Breast epithelium (tissue), 4 donors: ENCODE data around the gene CREB3L2. TPM values are rescaled to one million over a fixed set of nuclear protein-coding genes. Genes with fewer than 3 reads are reported as not detected.
"Not testable (repeated sequence)": the region's sequence is repeated elsewhere in the genome, so short reads cannot be mapped to it uniquely, and the experiment has no call there.

Experiments
- DNase-seq, 2 donors: peaks; one replicate each; pipeline ENCODE4 v3.0.0-alpha.2; 2019; ENCODE audit warnings: low spot score in 2 of 2
- H3K27ac ChIP-seq, 2 donors: fragments of 200-600 bp; sonication (generic) in 1 of 2; one replicate each; pipeline ENCODE4 v1.5.1; 2016 to 2019; ENCODE audit warnings: mild to moderate bottlenecking in 1 of 2
- H3K27me3 ChIP-seq, 2 donors: fragments of 200-600 bp; sonication (generic) in 1 of 2; one replicate each; pipeline versions ENCODE4 v1.5.1 to v1.6.0; 2017 to 2019; ENCODE audit warnings: control low read depth in 1 of 2, mild to moderate bottlenecking in 1 of 2
- H3K36me3 ChIP-seq: fragments of 200-600 bp; one replicate; pipeline ENCODE4 v1.5.1; 2019
- H3K4me1 ChIP-seq, 2 donors: fragments of 200-600 bp; sonication (generic); one replicate each; pipeline ENCODE4 v1.5.1; 2016 to 2019; ENCODE audit warnings: control low read depth in 1 of 2
- H3K4me3 ChIP-seq, 3 donors: fragments of 200-600 bp; sonication (generic); 1 replicate in 2 of 3; 2 replicates in 1 of 3; pipeline ENCODE4 v1.5.1; 2016 to 2019; ENCODE audit warnings: mild to moderate bottlenecking in 3 of 3, moderate library complexity in 2 of 3
- H3K9me3 ChIP-seq, 2 donors: fragments of 200-600 bp; sonication (generic) in 1 of 2; one replicate each; pipeline ENCODE4 v1.5.1; 2016 to 2019; ENCODE audit warnings: control low read depth in 1 of 2
- POLR2A ChIP-seq: fragments of 450-650 bp; IDR thresholded peaks from one replicate; pipeline ENCODE4 v1.6.1; 2016; ENCODE audit warnings: antibody characterized with exemption, mild to moderate bottlenecking, moderate library complexity
- POLR2AphosphoS5 ChIP-seq, 3 donors: sonication (generic); formaldehyde crosslinking; IDR thresholded peaks; one replicate each; pipeline ENCODE4 v1.6.1; 2017; ENCODE audit warnings: antibody characterized with exemption in 3 of 3
- intact Hi-C: fragments of 100-400 bp; cut with DNase I; formaldehyde crosslinking; loops from one replicate; pipeline ENCODE4 v1.15.1; 2023; ENCODE audit warnings: low total_unique reads
- total RNA-seq, 3 donors: library from RNA; depleted of rRNA; stranded (reverse); fragments of >200 nt; gene quantifications; one replicate each; pipeline ENCODE4 v1.1.0, GENCODE V29; 2016
- TF ChIP-seq, protein P1 (sequence below), 3 donors: fragments of 450-650 bp; IDR thresholded peaks; one replicate each; pipeline ENCODE4 v1.5.1; 2016 to 2017; ENCODE audit warnings: antibody characterized with exemption in 3 of 3, mild to moderate bottlenecking in 3 of 3, moderate library complexity in 3 of 3

CREB3L2 gene
- total RNA-seq, 3 donors from 2014 or later = 23.0 to 46.5 (median 40.5) TPM

GRCh38 chr7:137969828-137970227 lies 32.1 kb downstream of the CREB3L2 start:
- no peak for DNase-seq
- Histone ChIP-seq H3K36me3 (no peaks in the 10 kb centered on the region), H3K4me3 (peak overlapping the region in 1 of 3 donors; percentile 3), H3K27me3 (no peaks in the 10 kb centered on the region), H3K4me1 (peaks cover 12 to 34% of the 10 kb centered on the region in 2 donors), H3K9me3 (no peaks in the 10 kb centered on the region), H3K27ac (peak overlapping the region; percentile 77 to 84)
- intact Hi-C loops = no loop called here
- TF ChIP-seq, protein P1, sequence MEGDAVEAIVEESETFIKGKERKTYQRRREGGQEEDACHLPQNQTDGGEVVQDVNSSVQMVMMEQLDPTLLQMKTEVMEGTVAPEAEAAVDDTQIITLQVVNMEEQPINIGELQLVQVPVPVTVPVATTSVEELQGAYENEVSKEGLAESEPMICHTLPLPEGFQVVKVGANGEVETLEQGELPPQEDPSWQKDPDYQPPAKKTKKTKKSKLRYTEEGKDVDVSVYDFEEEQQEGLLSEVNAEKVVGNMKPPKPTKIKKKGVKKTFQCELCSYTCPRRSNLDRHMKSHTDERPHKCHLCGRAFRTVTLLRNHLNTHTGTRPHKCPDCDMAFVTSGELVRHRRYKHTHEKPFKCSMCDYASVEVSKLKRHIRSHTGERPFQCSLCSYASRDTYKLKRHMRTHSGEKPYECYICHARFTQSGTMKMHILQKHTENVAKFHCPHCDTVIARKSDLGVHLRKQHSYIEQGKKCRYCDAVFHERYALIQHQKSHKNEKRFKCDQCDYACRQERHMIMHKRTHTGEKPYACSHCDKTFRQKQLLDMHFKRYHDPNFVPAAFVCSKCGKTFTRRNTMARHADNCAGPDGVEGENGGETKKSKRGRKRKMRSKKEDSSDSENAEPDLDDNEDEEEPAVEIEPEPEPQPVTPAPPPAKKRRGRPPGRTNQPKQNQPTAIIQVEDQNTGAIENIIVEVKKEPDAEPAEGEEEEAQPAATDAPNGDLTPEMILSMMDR (IDR thresholded peaks at IDR 0.05) = no peak
- TF ChIP-seq POLR2AphosphoS5 (IDR thresholded peaks at IDR 0.05) (no peak), POLR2A (no peak)

- Histone ChIP-seq H3K4me3 (no peak overlapping the region), H3K27ac (peak overlapping the region in 1 of 2 donors; percentile 55), H3K27me3 (no peaks in the 10 kb centered on the region), H3K9me3 (no peaks in the 10 kb centered on the region), H3K4me1 (peaks cover 13 to 25% of the 10 kb centered on the region in 2 donors), H3K36me3 (no peaks in the 10 kb centered on the region)
- DNase-seq = no peak
- intact Hi-C loops = no loop called here
- TF ChIP-seq POLR2A = no peak
- TF ChIP-seq POLR2AphosphoS5 (IDR thresholded peaks at IDR 0.05) = no peak
- TF ChIP-seq, protein P1 (IDR thresholded peaks at IDR 0.05) = no peak
These were observed 33.0 kb downstream of the CREB3L2 start for GRCh38 chr7:137968890-137969289.

- Histone ChIP-seq H3K27ac (peak overlapping the region in 1 of 2 donors; percentile 55), H3K4me1 (peaks cover 14 to 25% of the 10 kb centered on the region in 2 donors)
- intact Hi-C loops, DNase-seq, H3K4me3 ChIP-seq, H3K9me3 ChIP-seq, H3K36me3 ChIP-seq, H3K27me3 ChIP-seq: not testable (repeated sequence)
These were observed 33.5 kb downstream of the CREB3L2 start for GRCh38 chr7:137968339-137968738.

- TF ChIP-seq POLR2A (no peak), POLR2AphosphoS5 (IDR thresholded peaks at IDR 0.05) (no peak)
- TF ChIP-seq, protein P1 (IDR thresholded peaks at IDR 0.05) = no peak
- intact Hi-C loops = no loop called here
- Histone ChIP-seq H3K27me3 (no peaks in the 10 kb centered on the region), H3K9me3 (no peaks in the 10 kb centered on the region), H3K27ac (peak overlapping the region; percentile 41 to 57), H3K4me1 (peaks cover 14 to 25% of the 10 kb centered on the region in 2 donors), H3K36me3 (no peaks in the 10 kb centered on the region), H3K4me3 (no peak overlapping the region)
- no peak for DNase-seq
These were observed 34.5 kb downstream of the CREB3L2 start for GRCh38 chr7:137967143-137968018.

DNA sequence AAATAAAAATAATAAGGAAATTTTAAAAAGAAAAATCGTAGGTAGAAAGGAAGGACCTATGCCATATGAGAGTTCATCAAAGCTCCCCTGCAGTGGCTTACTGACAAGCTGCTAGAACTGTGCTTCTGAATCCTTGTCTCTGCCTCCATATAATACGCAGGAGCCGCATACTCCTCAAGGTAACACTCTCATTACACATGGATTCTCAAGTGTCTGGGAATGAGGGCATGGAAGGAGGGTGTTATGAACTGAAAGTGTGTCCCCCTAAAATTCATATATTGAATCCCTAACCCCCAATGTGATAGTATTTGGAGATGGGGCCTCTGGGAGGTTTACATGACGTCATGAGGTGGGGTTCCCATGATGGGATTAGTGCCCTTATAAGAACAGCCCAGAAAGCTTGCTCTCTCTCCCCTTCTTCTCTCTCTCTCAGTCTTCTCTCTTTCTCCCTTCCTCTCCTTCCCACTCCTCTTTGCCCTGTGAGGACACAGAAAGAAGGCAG lies 35.2 kb downstream of the CREB3L2 start:
- DNase-seq = no peak
- Histone ChIP-seq H3K4me3 (no peak overlapping the region), H3K27me3 (no peaks in the 10 kb centered on the region), H3K4me1 (peaks cover 14 to 25% of the 10 kb centered on the region in 2 donors), H3K36me3 (no peaks in the 10 kb centered on the region), H3K9me3 (no peaks in the 10 kb centered on the region), H3K27ac (peak overlapping the region; percentile 41 to 57)
- intact Hi-C loops = no loop called here
- no peak for TF ChIP-seq POLR2A
- TF ChIP-seq, protein P1 (IDR thresholded peaks at IDR 0.05) = no peak
- no peak for TF ChIP-seq POLR2AphosphoS5 (IDR thresholded peaks at IDR 0.05)
